Skeletal muscle tissue (tissue), 4 donors: ENCODE measurements around the gene DYSF. TPM values are rescaled to one million over a fixed set of nuclear protein-coding genes. Genes with fewer than 3 reads are reported as not detected.

Source experiments
- H3K27ac ChIP-seq: one replicate; pipeline ENCODE4 v1.7.0; 2013; ENCODE audit warnings: mild to moderate bottlenecking, low read depth, low read length, inconsistent platforms
- H3K27me3 ChIP-seq, 3 donors: one replicate each; pipeline ENCODE4 v1.7.0; 2013; ENCODE audit warnings: low read length in 3 of 3; ENCODE audit not compliant: control insufficient read depth in 3 of 3, insufficient read depth in 3 of 3
- H3K36me3 ChIP-seq, 3 donors: one replicate each; pipeline ENCODE4 v1.7.0; 2013; ENCODE audit warnings: low read length in 3 of 3; ENCODE audit not compliant: control insufficient read depth in 3 of 3, insufficient read depth in 3 of 3
- H3K4me1 ChIP-seq, 3 donors: one replicate each; pipeline ENCODE4 v1.7.0; 2013; ENCODE audit warnings: low read length in 3 of 3, mild to moderate bottlenecking in 3 of 3; ENCODE audit not compliant: control insufficient read depth in 3 of 3, insufficient read depth in 3 of 3
- H3K4me3 ChIP-seq, 3 donors: one replicate each; pipeline ENCODE4 v1.7.0; 2013; ENCODE audit warnings: low read length in 3 of 3
- H3K9ac ChIP-seq, 3 donors: one replicate each; pipeline ENCODE4 v1.7.0; 2013; ENCODE audit warnings: low read length in 3 of 3, mild to moderate bottlenecking in 3 of 3, moderate library complexity in 2 of 3, low read depth in 1 of 3
- H3K9me3 ChIP-seq, 3 donors: one replicate each; pipeline ENCODE4 v1.7.0; 2013; ENCODE audit warnings: low read length in 3 of 3; ENCODE audit not compliant: control insufficient read depth in 3 of 3
- total RNA-seq: library from RNA; depleted of rRNA; stranded (reverse); fragments of >200 nt; gene quantifications from one replicate; pipeline ENCODE4 v1.2.3, GENCODE V29; 2014
- donor health status: Osteomylitis.

The DYSF gene
- total RNA-seq, 1 donor from 2014 or later, result 88.7 TPM

DNA sequence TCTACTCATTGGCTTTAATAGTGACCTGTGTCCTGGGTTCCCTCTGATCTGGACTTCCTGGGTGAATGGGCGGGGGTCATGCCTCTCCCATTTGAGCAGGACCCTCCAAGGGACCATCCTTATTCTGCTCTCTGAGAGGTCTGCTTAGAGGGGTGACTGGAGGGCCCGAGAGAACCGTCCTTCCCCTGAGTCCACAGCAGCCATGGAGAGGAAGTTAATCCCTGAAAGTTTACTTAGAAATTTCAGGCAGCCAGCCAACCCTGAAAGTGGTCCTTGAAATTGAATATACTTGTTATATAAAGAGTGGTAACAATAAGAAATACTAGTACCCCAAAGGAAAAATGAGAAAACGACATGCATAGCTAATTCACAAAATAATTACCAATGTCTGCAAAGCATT is 226.1 kb downstream of the DYSF start:
- Histone ChIP-seq H3K4me1 (peaks cover 17 to 36% (median 17%) of the 10 kb centered on the region in 3 donors), H3K9me3 (no peaks in the 10 kb centered on the region), H3K27me3 (no peaks in the 10 kb centered on the region), H3K36me3 (peaks cover 28 to 49% (median 41%) of the 10 kb centered on the region in 3 donors), H3K9ac (no peak overlapping the region), H3K27ac (no peak overlapping the region), H3K4me3 (no peak overlapping the region)

DNA sequence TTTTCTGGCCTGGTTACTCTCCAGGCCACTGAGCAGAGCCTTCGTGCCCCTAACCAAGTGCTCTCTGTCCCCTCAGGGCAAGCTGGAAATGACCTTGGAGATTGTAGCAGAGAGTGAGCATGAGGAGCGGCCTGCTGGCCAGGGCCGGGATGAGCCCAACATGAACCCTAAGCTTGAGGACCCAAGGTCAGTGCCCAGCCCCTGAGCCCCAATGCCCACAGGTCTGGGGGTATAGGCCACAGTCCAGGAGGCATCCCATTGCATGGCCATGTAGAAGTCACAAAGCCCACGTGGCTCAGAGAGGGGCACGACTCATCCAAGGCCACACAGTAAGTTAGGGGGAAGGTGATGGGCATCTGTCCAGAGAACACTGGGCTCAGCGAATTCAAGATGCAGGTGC is 227.6 kb downstream of the DYSF start:
- Histone ChIP-seq H3K4me3 (no peak overlapping the region), H3K27ac (no peak overlapping the region), H3K27me3 (no peaks in the 10 kb centered on the region), H3K9me3 (no peaks in the 10 kb centered on the region), H3K4me1 (peaks cover 29 to 50% (median 31%) of the 10 kb centered on the region in 3 donors), H3K36me3 (peaks cover 27 to 43% (median 39%) of the 10 kb centered on the region in 3 donors), H3K9ac (no peak overlapping the region)

DNA sequence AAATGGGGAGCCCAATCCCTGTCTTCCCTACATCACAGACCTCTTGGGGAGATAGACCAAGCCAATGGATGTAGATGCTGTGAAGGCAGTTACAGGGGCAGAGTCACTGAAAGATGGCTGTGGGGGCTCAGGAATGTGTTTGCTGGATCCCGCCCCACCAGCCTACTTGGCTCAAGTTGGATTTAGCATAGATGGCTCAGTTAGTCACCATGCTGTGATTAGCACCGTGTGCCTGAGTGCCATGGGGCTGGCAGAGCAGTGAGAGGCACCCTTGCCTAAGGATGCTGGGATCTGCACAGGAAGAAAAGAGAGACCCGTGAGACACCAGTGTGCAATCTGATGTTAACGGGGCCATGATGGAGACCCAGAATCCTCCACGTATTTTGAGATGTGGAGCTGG is 228.3 kb downstream of the DYSF start:
- no peak overlapping the region for H3K4me3 ChIP-seq
- peaks cover 35 to 57% (median 38%) of the 10 kb centered on the region in 3 donors for H3K4me1 ChIP-seq
- no peaks in the 10 kb centered on the region for H3K9me3 ChIP-seq
- H3K27ac ChIP-seq, result no peak overlapping the region
- peaks cover 27 to 42% (median 39%) of the 10 kb centered on the region in 3 donors for H3K36me3 ChIP-seq
- H3K9ac ChIP-seq, result no peak overlapping the region
- no peaks in the 10 kb centered on the region for H3K27me3 ChIP-seq

DNA sequence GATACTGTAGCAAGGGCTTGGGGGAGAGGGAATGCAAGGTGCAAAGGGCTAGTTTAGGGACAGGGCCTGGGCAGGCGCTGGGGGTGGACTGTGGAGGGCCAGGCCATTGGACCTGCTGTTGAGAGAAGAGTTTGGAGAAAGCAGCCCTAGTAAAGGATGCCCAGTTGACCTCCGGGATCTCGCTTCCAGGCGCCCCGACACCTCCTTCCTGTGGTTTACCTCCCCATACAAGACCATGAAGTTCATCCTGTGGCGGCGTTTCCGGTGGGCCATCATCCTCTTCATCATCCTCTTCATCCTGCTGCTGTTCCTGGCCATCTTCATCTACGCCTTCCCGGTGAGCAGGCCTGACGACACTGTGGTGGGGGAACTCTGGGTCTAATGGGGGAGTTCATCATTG is 229.0 kb downstream of the DYSF start:
- peaks cover 27 to 41% (median 39%) of the 10 kb centered on the region in 3 donors for H3K36me3 ChIP-seq

DNA sequence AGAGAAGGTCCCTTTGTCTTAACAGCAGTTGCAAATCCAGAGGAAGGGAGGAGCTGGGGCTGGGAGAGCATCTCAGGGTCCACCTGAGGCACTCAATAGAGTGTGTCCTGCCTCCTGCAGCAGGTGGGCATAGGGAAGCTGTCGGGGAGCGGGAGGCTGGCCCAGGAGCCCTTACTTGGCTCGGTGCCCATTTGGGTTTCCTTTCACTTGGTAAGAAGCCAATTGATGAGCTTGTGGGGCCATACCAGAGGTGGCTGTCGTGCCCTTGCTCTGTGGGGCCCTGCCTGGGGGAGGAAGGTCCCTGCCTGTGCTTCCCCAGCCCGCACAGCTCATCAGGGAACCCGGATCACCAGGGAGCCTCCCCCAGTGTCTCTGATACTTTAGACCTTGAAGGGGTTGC is 229.7 kb downstream of the DYSF start:
- Histone ChIP-seq H3K9me3 (no peaks in the 10 kb centered on the region), H3K27ac (no peak overlapping the region), H3K36me3 (peaks cover 27 to 45% (median 39%) of the 10 kb centered on the region in 3 donors), H3K27me3 (no peaks in the 10 kb centered on the region), H3K4me1 (peaks cover 35 to 67% (median 42%) of the 10 kb centered on the region in 3 donors), H3K4me3 (no peak overlapping the region), H3K9ac (no peak overlapping the region)

More for the DNA sequence above, 229.0 kb downstream of the DYSF start:
- H3K27ac ChIP-seq, result no peak overlapping the region
- peaks cover 35 to 61% (median 39%) of the 10 kb centered on the region in 3 donors for H3K4me1 ChIP-seq
- no peak overlapping the region for H3K4me3 ChIP-seq
- H3K27me3 ChIP-seq, result no peaks in the 10 kb centered on the region
- no peaks in the 10 kb centered on the region for H3K9me3 ChIP-seq
- H3K9ac ChIP-seq, result no peak overlapping the region

DNA sequence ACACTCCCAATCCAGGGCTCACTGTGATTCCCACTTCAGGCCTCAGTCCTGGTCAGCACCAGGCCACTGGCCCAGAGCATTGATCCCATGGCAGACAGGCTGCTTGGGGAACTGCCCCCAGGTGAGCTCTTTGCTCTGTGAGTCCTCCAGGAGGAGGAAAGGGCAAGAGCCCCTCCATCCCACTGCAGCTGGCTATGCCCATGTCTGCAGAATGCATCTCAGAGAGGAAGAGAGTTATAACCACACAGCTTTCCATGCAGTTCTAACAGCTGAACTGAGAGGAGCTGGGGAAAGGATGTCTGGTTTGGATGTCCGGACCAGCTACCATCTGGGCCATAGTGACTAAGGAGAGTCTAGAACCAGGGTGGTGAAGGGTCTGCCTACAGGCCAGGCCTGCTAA is 230.3 kb downstream of the DYSF start:
- peak overlapping the region in 1 of 3 donors; percentile 62 for H3K9ac ChIP-seq
- no peak overlapping the region for H3K4me3 ChIP-seq
- peaks cover 35 to 72% (median 42%) of the 10 kb centered on the region in 3 donors for H3K4me1 ChIP-seq
- H3K27ac ChIP-seq, result no peak overlapping the region
- H3K27me3 ChIP-seq, result no peaks in the 10 kb centered on the region
- peaks cover 28 to 51% (median 44%) of the 10 kb centered on the region in 3 donors for H3K36me3 ChIP-seq
- no peaks in the 10 kb centered on the region for H3K9me3 ChIP-seq

DNA sequence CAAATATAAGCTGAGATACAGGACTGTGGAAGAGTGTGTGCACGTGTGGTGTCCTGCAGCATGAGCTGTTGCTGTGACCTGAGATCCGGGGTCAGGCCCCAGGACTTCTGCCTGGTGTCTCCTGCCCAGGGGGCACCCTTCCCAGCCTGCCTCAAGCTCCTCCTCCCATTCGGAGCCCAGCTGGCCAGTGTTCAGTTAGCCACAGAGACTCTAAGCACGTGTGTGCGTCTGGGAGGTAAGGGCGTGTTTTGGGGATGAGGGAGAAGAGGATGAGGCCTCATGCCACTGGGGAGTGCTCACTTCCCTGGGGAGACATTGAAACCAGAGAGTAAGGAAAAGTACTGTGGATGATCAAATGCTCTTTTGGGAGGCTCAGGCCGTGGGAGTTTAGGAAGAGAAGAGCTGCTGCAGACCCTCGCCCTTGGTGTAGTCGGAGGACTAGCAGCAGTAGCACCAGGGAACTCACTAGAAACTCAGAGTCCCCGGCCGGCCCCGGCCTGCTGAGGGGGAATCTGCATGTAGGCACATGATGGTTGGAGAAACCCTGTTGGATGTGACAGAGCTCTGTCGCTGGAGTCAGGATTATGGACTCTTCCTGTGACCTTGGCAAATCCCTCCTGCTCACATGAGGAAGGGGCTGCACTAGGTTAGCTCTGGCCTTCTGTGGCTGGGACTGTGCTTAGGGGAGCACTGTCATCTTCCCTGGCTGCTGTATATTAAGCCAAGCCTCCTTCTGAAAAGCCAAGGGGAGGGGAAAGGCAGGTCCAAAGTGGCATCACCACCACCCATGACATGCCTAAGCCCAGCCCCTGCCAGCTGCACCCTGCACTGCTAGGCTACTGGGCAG is 231.1 kb downstream of the DYSF start:
- H3K27me3 ChIP-seq, result no peaks in the 10 kb centered on the region
- H3K27ac ChIP-seq, result peak overlapping the region; percentile 81
- no peaks in the 10 kb centered on the region for H3K9me3 ChIP-seq
- H3K4me3 ChIP-seq, result no peak overlapping the region
- H3K36me3 ChIP-seq, result peaks cover 25 to 47% (median 37%) of the 10 kb centered on the region in 3 donors
- H3K9ac ChIP-seq, result peak overlapping the region; percentile 14 to 62 (median 40)
- peaks cover 38 to 80% (median 47%) of the 10 kb centered on the region in 3 donors for H3K4me1 ChIP-seq

DNA sequence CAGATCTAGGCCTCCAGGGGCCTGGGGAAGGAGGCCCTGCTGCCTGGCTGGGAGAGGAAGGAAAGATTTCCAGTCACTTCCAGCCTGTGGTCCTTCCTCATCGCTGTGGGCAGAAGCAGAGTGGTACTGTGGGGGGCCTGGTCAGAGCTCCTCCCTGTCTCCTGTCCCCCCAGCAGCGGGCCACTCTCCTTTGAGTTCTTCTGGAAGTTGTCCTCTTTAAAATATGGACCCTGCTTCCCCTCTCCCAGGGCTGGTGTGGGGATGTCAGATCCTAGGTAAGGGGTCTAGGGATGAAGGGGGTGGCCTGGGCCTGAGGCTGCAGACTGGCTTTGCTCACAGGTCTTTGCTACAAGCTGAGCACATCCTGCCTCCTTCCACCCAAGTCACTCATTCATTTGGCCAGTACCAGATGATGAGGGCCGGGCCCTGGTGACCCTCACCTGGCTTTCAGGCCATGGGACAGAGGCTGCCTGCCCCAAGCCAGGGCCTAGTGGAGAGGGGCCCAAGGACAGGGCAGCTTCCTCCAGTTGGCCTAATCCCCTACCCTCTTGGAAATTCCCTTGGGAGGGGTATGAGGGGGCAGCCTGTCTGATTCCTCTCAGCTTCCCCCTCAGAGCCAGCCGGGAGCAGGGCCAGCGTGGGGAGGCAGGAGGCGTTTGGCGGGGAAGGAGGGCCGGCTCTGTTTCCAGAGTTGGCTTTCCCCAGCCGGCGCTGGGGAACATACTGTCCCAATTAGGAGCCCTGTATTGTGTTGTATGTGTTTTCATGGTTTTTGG is 231.9 kb downstream of the DYSF start:
- Histone ChIP-seq H3K9me3 (no peaks in the 10 kb centered on the region), H3K9ac (peak overlapping the region in 2 of 3 donors; percentile 36 to 69), H3K27me3 (no peaks in the 10 kb centered on the region), H3K36me3 (peaks cover 25 to 41% (median 33%) of the 10 kb centered on the region in 3 donors), H3K4me1 (peaks cover 38 to 86% (median 47%) of the 10 kb centered on the region in 3 donors), H3K4me3 (peak overlapping the region in 2 of 3 donors; percentile 31 to 35), H3K27ac (peak overlapping the region; percentile 81)

DNA sequence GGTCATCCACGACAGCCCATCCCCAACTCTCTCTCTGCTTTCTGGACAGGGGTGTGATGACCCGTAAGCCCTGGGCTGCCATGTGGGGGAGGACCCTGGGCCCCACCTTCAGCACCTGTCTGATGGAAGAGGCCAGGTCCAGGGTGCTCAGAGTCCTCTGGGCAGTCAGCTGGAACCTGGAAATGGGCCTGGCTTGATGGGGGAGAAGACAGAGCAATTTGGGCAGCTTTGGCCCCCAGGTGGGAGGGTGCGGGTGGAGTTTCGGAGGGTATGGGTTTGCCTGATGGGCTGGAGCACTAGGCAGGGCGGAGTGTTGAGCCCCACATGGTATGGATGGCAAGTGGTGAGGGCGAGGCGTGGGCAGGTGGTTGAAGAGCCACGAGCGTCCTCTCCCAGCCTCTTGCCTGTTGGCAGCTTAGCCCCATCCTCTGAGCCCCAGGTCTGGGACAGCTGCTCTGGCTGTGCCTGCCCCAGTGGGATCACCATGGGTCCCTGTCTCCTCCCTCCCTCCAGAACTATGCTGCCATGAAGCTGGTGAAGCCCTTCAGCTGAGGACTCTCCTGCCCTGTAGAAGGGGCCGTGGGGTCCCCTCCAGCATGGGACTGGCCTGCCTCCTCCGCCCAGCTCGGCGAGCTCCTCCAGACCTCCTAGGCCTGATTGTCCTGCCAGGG is 232.7 kb downstream of the DYSF start:
- Histone ChIP-seq H3K4me1 (peaks cover 38 to 93% (median 52%) of the 10 kb centered on the region in 3 donors), H3K9me3 (no peaks in the 10 kb centered on the region), H3K27ac (peak overlapping the region; percentile 81), H3K27me3 (no peaks in the 10 kb centered on the region), H3K9ac (peak overlapping the region; percentile 20 to 69 (median 36)), H3K4me3 (peak overlapping the region in 1 of 3 donors; percentile 31), H3K36me3 (peaks cover 21 to 33% (median 27%) of the 10 kb centered on the region in 3 donors)
